Measurements from ENCODE around the gene TMIGD1. TPM values are rescaled to one million over a fixed set of nuclear protein-coding genes. Genes with fewer than 3 reads are reported as not detected.

TMIGD1 gene
- total and polyA plus RNA-seq, 2 donors (not counting 3 experiments of a cell fraction or from before 2014, with no cell fraction given), result not detected

DNA sequence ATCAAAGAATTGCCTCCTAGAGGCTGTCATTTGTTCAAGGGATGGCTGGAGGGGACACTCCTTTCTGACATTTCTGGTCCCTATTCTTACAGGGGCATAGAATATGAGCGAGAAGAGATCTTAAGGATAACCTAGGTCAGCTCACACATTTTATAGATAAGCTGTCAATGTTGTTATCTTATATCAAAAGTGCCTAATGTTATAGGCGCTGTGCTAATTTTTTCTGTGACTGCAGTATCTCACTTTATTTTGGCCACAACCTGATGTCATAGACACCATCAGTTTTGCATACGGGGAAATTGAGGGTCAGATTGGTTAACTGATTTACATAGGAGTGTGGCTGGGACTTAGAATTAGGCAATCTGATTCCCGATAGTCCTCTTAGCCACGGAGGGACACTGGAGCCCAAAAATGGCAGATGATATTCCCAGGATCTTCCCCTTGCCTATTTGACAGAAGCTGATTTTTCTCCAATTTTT is 46.1 kb upstream of the TMIGD1 start:
- Histone ChIP-seq H3K36me3 (ENCODE audit: control insufficient read depth in 2 of 2, extremely low read depth in 1 of 2, insufficient read depth in 2 of 2, low read length in 2 of 2) (no peaks in the 10 kb centered on the region), H3K27ac (ENCODE audit: insufficient read depth, low read depth, low read length) (no peak overlapping the region), H3K9me3 (replicated peaks; ENCODE audit: control insufficient read depth, insufficient read depth, low read length) (no peaks in the 10 kb centered on the region), H3K4me2 (ENCODE audit: insufficient read depth, low read length) (peak overlapping the region; percentile 86), H3K4me1 (ENCODE audit: control insufficient read depth, extremely low read depth, insufficient read depth, low read length) (peaks cover 23% of the 10 kb centered on the region), H3K27me3 (ENCODE audit: control insufficient read depth in 2 of 2, insufficient read depth in 2 of 2, low read length in 2 of 2) (peaks cover 0 to 2% of the 10 kb centered on the region in 2 experiments), H3K79me2 (ENCODE audit: control insufficient read depth, insufficient read depth, low read length) (peaks cover 18% of the 10 kb centered on the region), H2AFZ (ENCODE audit: low read depth, low read length) (peak overlapping the region; percentile 53), H3K4me3 (replicated peaks in 1 of 3; ENCODE audit: insufficient read depth in 1 of 3, low read depth in 1 of 3, low read length in 3 of 3) (peak overlapping the region; percentile 36 to 92 (median 86)), H4K20me1 (replicated peaks; ENCODE audit: control insufficient read depth, extremely low read depth, insufficient read depth, low read length) (peaks cover 4% of the 10 kb centered on the region), H3K9ac (replicated peaks; ENCODE audit: extremely low read depth, insufficient read depth, low read length) (peak overlapping the region; percentile 51), H3K9me1 (replicated peaks; ENCODE audit: control insufficient read depth, extremely low read depth, insufficient read depth, low read length) (no peaks in the 10 kb centered on the region)
- intact Hi-C loops (cut with micrococcal nuclease), result loop anchor here (2.0 to 5.0 kb wide), 2 partner anchors 39 to 97 kb away; partner anchors contain the start of gene GOSR1
- DNase-seq (ENCODE audit: low read depth, low spot score) (peak; percentile 26), FAIRE-seq (no peak)
- CTCF ChIA-PET, result interaction anchor here (0.8 to 3.4 kb wide), 6 partner anchors 39 to 275 kb away, joined by 3 to 14 read pairs (median 4); partner anchors contain the start of genes BLMH and GOSR1
- BruUV-seq (replicated peaks), result no TSS peak
- POLR2A ChIA-PET, result interaction anchor here (0.5 kb wide), 1 partner anchor 39 kb away, joined by 3 read pairs; no protein-coding TSS in a partner anchor
- dilution Hi-C loops (cut with MboI; ENCODE audit: extremely low pct_ligation_motif_present, low sequenced_read_pairs), result no loop called here
- TF ChIP-seq GATA2 (IDR thresholded peaks at IDR 0.05; ENCODE audit: insufficient read depth, insufficient read length, low read depth, low read length), result peak; percentile 17
- TF ChIP-seq, protein P1, sequence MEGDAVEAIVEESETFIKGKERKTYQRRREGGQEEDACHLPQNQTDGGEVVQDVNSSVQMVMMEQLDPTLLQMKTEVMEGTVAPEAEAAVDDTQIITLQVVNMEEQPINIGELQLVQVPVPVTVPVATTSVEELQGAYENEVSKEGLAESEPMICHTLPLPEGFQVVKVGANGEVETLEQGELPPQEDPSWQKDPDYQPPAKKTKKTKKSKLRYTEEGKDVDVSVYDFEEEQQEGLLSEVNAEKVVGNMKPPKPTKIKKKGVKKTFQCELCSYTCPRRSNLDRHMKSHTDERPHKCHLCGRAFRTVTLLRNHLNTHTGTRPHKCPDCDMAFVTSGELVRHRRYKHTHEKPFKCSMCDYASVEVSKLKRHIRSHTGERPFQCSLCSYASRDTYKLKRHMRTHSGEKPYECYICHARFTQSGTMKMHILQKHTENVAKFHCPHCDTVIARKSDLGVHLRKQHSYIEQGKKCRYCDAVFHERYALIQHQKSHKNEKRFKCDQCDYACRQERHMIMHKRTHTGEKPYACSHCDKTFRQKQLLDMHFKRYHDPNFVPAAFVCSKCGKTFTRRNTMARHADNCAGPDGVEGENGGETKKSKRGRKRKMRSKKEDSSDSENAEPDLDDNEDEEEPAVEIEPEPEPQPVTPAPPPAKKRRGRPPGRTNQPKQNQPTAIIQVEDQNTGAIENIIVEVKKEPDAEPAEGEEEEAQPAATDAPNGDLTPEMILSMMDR (IDR thresholded peaks at IDR 0.05; ENCODE audit: extremely low read depth in 1 of 2, insufficient read depth in 1 of 2, low read depth in 1 of 2, low read length in 2 of 2), result no peak
- TF ChIP-seq MYC (IDR thresholded peaks at IDR 0.05; ENCODE audit: low read depth, low read length), result no peak

DNA sequence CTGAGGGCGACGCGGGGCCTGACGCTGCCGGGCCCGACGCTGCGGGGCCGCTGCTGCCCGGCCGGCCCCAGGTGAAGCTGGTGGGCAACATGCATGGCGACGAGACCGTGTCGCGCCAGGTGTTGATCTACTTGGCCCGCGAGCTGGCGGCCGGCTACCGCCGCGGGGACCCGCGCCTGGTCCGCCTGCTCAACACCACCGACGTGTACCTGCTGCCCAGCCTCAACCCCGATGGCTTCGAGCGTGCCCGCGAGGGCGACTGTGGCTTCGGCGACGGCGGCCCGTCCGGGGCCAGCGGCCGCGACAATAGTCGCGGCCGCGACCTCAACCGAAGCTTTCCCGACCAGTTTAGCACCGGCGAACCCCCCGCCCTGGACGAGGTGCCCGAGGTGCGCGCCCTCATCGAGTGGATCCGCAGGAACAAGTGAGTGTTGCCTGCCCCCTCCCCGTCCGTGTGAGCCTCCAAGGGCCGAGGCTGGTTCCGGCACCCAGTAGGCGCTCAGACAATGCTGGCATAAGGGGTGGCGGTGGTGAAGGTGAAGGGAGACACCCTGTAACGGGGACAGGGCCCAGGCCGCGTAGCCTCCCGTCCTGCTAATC is 45.5 kb upstream of the TMIGD1 start:
- intact Hi-C loops (cut with micrococcal nuclease) (loop anchor here (2.0 kb wide), 1 partner anchor 39 kb away; no protein-coding TSS in a partner anchor), dilution Hi-C loops (cut with MboI; ENCODE audit: extremely low pct_ligation_motif_present, low sequenced_read_pairs) (no loop called here)
- Histone ChIP-seq H3K4me1 (ENCODE audit: control insufficient read depth, extremely low read depth, insufficient read depth, low read length) (peaks cover 23% of the 10 kb centered on the region), H3K27me3 (ENCODE audit: control insufficient read depth in 2 of 2, insufficient read depth in 2 of 2, low read length in 2 of 2) (peaks cover 0 to 2% of the 10 kb centered on the region in 2 experiments), H4K20me1 (replicated peaks; ENCODE audit: control insufficient read depth, extremely low read depth, insufficient read depth, low read length) (peaks cover 4% of the 10 kb centered on the region), H3K27ac (ENCODE audit: insufficient read depth, low read depth, low read length) (no peak overlapping the region), H3K9ac (replicated peaks; ENCODE audit: extremely low read depth, insufficient read depth, low read length) (peak overlapping the region; percentile 51), H2AFZ (ENCODE audit: low read depth, low read length) (peak overlapping the region; percentile 91), H3K4me2 (ENCODE audit: insufficient read depth, low read length) (peak overlapping the region; percentile 86), H3K9me1 (replicated peaks; ENCODE audit: control insufficient read depth, extremely low read depth, insufficient read depth, low read length) (no peaks in the 10 kb centered on the region), H3K79me2 (ENCODE audit: control insufficient read depth, insufficient read depth, low read length) (peaks cover 18% of the 10 kb centered on the region), H3K36me3 (ENCODE audit: control insufficient read depth in 2 of 2, extremely low read depth in 1 of 2, insufficient read depth in 2 of 2, low read length in 2 of 2) (no peaks in the 10 kb centered on the region), H3K9me3 (replicated peaks; ENCODE audit: control insufficient read depth, insufficient read depth, low read length) (no peaks in the 10 kb centered on the region), H3K4me3 (replicated peaks in 1 of 3; ENCODE audit: insufficient read depth in 1 of 3, low read depth in 1 of 3, low read length in 3 of 3) (peak overlapping the region; percentile 36 to 92 (median 86))
- TF ChIP-seq EZH2 (IDR thresholded peaks at IDR 0.05; ENCODE audit: borderline replicate concordance, low read depth, low read length, severe bottlenecking) (no peak), GATA2 (IDR thresholded peaks at IDR 0.05; ENCODE audit: insufficient read depth, insufficient read length, low read depth, low read length) (no peak), JUN (IDR thresholded peaks at IDR 0.05; ENCODE audit: borderline replicate concordance, insufficient read depth, insufficient read length, low read depth) (no peak), POLR2AphosphoS5 (IDR thresholded peaks at IDR 0.05; ENCODE audit: insufficient read depth, low read depth, low read length) (no peak), POLR2A (IDR thresholded peaks at IDR 0.05; ENCODE audit: low read depth, low read length) (no peak), FOS (IDR thresholded peaks at IDR 0.05; ENCODE audit: borderline replicate concordance, insufficient read depth, low read length) (no peak), MYC (IDR thresholded peaks at IDR 0.05; ENCODE audit: low read depth, low read length) (no peak)
- TF ChIP-seq, protein P1 (IDR thresholded peaks at IDR 0.05; ENCODE audit: extremely low read depth in 1 of 2, insufficient read depth in 1 of 2, low read depth in 1 of 2, low read length in 2 of 2), result no peak
- TF ChIP-seq, protein P2, sequence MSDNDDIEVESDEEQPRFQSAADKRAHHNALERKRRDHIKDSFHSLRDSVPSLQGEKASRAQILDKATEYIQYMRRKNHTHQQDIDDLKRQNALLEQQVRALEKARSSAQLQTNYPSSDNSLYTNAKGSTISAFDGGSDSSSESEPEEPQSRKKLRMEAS (IDR thresholded peaks at IDR 0.05; ENCODE audit: insufficient read depth, insufficient read length), result no peak
- no TSS peak for BruUV-seq (replicated peaks)
- peak; percentile 33 for FAIRE-seq
- CTCF ChIA-PET, result interaction anchor here (1.0 to 3.4 kb wide), 2 partner anchors 39 to 88 kb away, joined by 4 to 14 read pairs; partner anchors contain the start of gene BLMH
- DNase-seq (ENCODE audit: low read depth, low spot score), result no peak
- POLR2A ChIA-PET, result no interaction called here
